HEK293 (cell line): ENCODE measurements around the gene TTC1.
"Not testable (repeated sequence)": the region's sequence is repeated elsewhere in the genome, so short reads cannot be mapped to it uniquely, and the experiment has no call there.

Source experiments
- CTCF ChIA-PET: fragments of 350-600 bp; formaldehyde crosslinking; extraction: SDS; loops from one replicate; lab custom pipeline; 2021; ENCODE audit warnings: antibody characterized with exemption; lab: Yijun Ruan, JAX
- POLR2A ChIA-PET: fragments of 300-600 bp; formaldehyde crosslinking; extraction: SDS; loops from one replicate; lab custom pipeline; 2020; ENCODE audit warnings: antibody characterized with exemption, inconsistent platforms; lab: Yijun Ruan, JAX
- H3K27ac ChIP-seq: fragments of 200-500 bp; sonication (Bioruptor generic); 2 replicates; pipeline ENCODE4 v1.5.1; 2014; ENCODE audit warnings: low read depth, low read length, control low read depth, inconsistent platforms; ENCODE audit errors: extremely low read depth
- H3K36me3 ChIP-seq, 2 experiments: fragments of 200-500 bp in 1 of 2; sonication (Bioruptor generic) in 1 of 2; 1 replicate in 1 of 2; 2 replicates in 1 of 2; pipeline ENCODE4 v1.5.1; 2014 to 2017; ENCODE audit warnings: inconsistent platforms in 2 of 2, low read length in 2 of 2; ENCODE audit not compliant: control insufficient read depth in 2 of 2, insufficient read depth in 1 of 2
- H3K4me1 ChIP-seq: fragments of 200-500 bp; sonication (Bioruptor generic); 2 replicates; pipeline ENCODE4 v1.5.1; 2014; ENCODE audit warnings: mild to moderate bottlenecking, low read length, inconsistent platforms; ENCODE audit not compliant: control insufficient read depth, insufficient read depth
- H3K4me3 ChIP-seq: 2 replicates; pipeline ENCODE4 v1.5.1; 2011; ENCODE audit warnings: low read depth, mild to moderate bottlenecking, control low read depth, low read length, moderate library complexity
- H3K9me3 ChIP-seq: fragments of 200-500 bp; sonication (Bioruptor generic); 2 replicates; pipeline ENCODE4 v1.5.1; 2014; ENCODE audit warnings: low read depth, low read length, inconsistent platforms; ENCODE audit not compliant: control insufficient read depth, insufficient read depth
- BCL6B ChIP-seq: fragments of 450-650 bp; formaldehyde crosslinking; IDR thresholded peaks from 2 replicates; pipeline ENCODE4 v1.5.1; 2017; ENCODE audit warnings: missing biosample characterization, missing genetic modification characterization
- PRDM10 ChIP-seq: fragments of 450-650 bp; formaldehyde crosslinking; IDR thresholded peaks from 2 replicates; pipeline ENCODE4 v1.5.1; 2016; ENCODE audit warnings: missing biosample characterization, missing genetic modification characterization
- ZBTB1 ChIP-seq: fragments of 450-650 bp; formaldehyde crosslinking; IDR thresholded peaks from 2 replicates; pipeline ENCODE4 v1.5.1; 2016; ENCODE audit warnings: missing biosample characterization, missing genetic modification characterization
- ZBTB8A ChIP-seq: fragments of 450-650 bp; formaldehyde crosslinking; IDR thresholded peaks from 2 replicates; pipeline ENCODE4 v1.5.1; 2016; ENCODE audit warnings: missing biosample characterization, missing genetic modification characterization
- ZFP3 ChIP-seq: fragments of 450-650 bp; formaldehyde crosslinking; IDR thresholded peaks from 2 replicates; pipeline ENCODE4 v1.5.1; 2016; ENCODE audit warnings: low read depth, missing biosample characterization, missing genetic modification characterization
- ZNF121 ChIP-seq: fragments of 450-650 bp; formaldehyde crosslinking; IDR thresholded peaks from 2 replicates; pipeline ENCODE4 v1.5.1; 2016; ENCODE audit warnings: missing biosample characterization, missing genetic modification characterization
- ZNF16 ChIP-seq: fragments of 450-650 bp; formaldehyde crosslinking; IDR thresholded peaks from 2 replicates; pipeline ENCODE4 v1.5.1; 2016; ENCODE audit warnings: low read depth, missing biosample characterization, missing genetic modification characterization
- ZNF311 ChIP-seq: fragments of 450-650 bp; formaldehyde crosslinking; IDR thresholded peaks from 2 replicates; pipeline ENCODE4 v1.5.1; 2017; ENCODE audit warnings: missing biosample characterization, missing genetic modification characterization, borderline replicate concordance
- ZNF335 ChIP-seq: fragments of 450-650 bp; formaldehyde crosslinking; conservative IDR thresholded peaks from 2 replicates; pipeline ENCODE4 v1.5.1; 2016; ENCODE audit warnings: missing biosample characterization, missing genetic modification characterization
- ZNF585B ChIP-seq: fragments of 450-650 bp; formaldehyde crosslinking; IDR thresholded peaks from 2 replicates; pipeline ENCODE4 v1.5.1; 2016; ENCODE audit warnings: missing biosample characterization, missing genetic modification characterization

Gene TTC1

GRCh38 chr5:160008529-160008876 is 436 bp upstream of the TTC1 start:
- H3K36me3 ChIP-seq: peaks cover 26 to 32% of the 10 kb centered on the region in 2 experiments
- ChIA-PET POLR2A (interaction anchor here (0.8 to 1.3 kb wide), 3 partner anchors 13 to 26 kb away, joined by 4 to 9 read pairs (median 6); no protein-coding TSS in a partner anchor), CTCF (interaction anchor here (1.5 to 2.5 kb wide), 2 partner anchors 13 to 21 kb away, joined by 8 to 15 read pairs; no protein-coding TSS in a partner anchor)
- not testable (repeated sequence) for H3K9me3 ChIP-seq, H3K27ac ChIP-seq, H3K4me3 ChIP-seq
- TF ChIP-seq ZNF16 (tag by site-specific recombination) (0 out of 2 replicates have a peak, but pooled peaks have one; percentile 57), ZNF585B (tag by site-specific recombination) (peak; percentile 27; the same call in 1 of the 2 replicates)
- peaks cover 11% of the 10 kb centered on the region for H3K4me1 ChIP-seq

GRCh38 chr5:160009591-160009989 is 651 bp downstream of the TTC1 start:
- Histone ChIP-seq H3K9me3 (no peaks in the 10 kb centered on the region), H3K27ac (peak overlapping the region; percentile 50; the same call in 1 of the 2 replicates), H3K36me3 (peaks cover 27 to 40% of the 10 kb centered on the region in 2 experiments), H3K4me3 (peak overlapping the region; percentile 99), H3K4me1 (peaks cover 11% of the 10 kb centered on the region)
- ChIA-PET CTCF (interaction anchor here (0.6 to 2.5 kb wide), 7 partner anchors 12 to 361 kb away, joined by 3 to 15 read pairs (median 3); partner anchors contain the start of gene C1QTNF2), POLR2A (interaction anchor here (0.5 to 1.3 kb wide), 4 partner anchors 12 to 412 kb away, joined by 3 to 9 read pairs (median 4); partner anchors contain the start of gene PTTG1)
- TF ChIP-seq PRDM10 (tag by site-specific recombination) (peak; percentile 51; the same call in 1 of the 2 replicates), BCL6B (tag by site-specific recombination) (no peak), ZFP3 (tag by site-specific recombination) (no peak), ZNF311 (tag by site-specific recombination) (no peak), ZNF335 (tag by site-specific recombination) (peak; percentile 23; the same call in 1 of the 2 replicates)
- TF ChIP-seq, all 188 proteins: peak for 2

- Histone ChIP-seq H3K4me3 (no peak overlapping the region), H3K27ac (no peak overlapping the region), H3K4me1 (peaks cover 11% of the 10 kb centered on the region), H3K9me3 (no peaks in the 10 kb centered on the region), H3K36me3 (peaks cover 39 to 54% of the 10 kb centered on the region in 2 experiments)
- ChIA-PET CTCF (interaction anchor here (0.9 to 1.3 kb wide), 2 partner anchors 10 to 380 kb away, joined by 3 to 8 read pairs; no protein-coding TSS in a partner anchor), POLR2A (no interaction called here)
- TF ChIP-seq ZBTB8A (tag by site-specific recombination): no peak
- no peak for TF ChIP-seq ZBTB1
- TF ChIP-seq, all 188 proteins: peak for 0
These were observed 2.5 kb downstream of the TTC1 start for GRCh38 chr5:160011471-160011870.

- H3K4me3 ChIP-seq, CTCF ChIA-PET, POLR2A ChIA-PET, H3K9me3 ChIP-seq, H3K27ac ChIP-seq: not testable (repeated sequence)
- peaks cover 43 to 75% of the 10 kb centered on the region in 2 experiments for H3K36me3 ChIP-seq
- peaks cover 11% of the 10 kb centered on the region for H3K4me1 ChIP-seq
- peak; percentile 69 for TF ChIP-seq ZNF121 (tag by site-specific recombination)
These were observed 5.3 kb downstream of the TTC1 start for GRCh38 chr5:160014197-160014596.
